HG02938 (cell line): ENCODE measurements around the gene SRSF9.

Source experiments
- ATAC-seq: cut with Tn5 transposase; IDR thresholded peaks from one replicate; pipeline ENCODE4 v1.9.1; 2021; ENCODE audit warnings: mild to moderate bottlenecking, moderate library complexity; ENCODE audit not compliant: unreplicated experiment

SRSF9 gene

GRCh38 chr12:120483621-120484020 lies 14.1 kb upstream of the SRSF9 start:
- ATAC-seq, result no peak

- ATAC-seq, result no peak
Measured at GRCh38 chr12:120481022-120481767, 11.6 kb upstream of the SRSF9 start.

- ATAC-seq, result no peak
Measured at GRCh38 chr12:120480211-120480610, 10.7 kb upstream of the SRSF9 start.

- no peak for ATAC-seq
Measured at GRCh38 chr12:120479458-120479857, 9.9 kb upstream of the SRSF9 start.

- ATAC-seq, result no peak
Measured at GRCh38 chr12:120475643-120476042, 6.1 kb upstream of the SRSF9 start.

- ATAC-seq, result no peak
Measured at GRCh38 chr12:120474616-120474960, 5.0 kb upstream of the SRSF9 start.

GRCh38 chr12:120473807-120474615 lies 4.5 kb upstream of the SRSF9 start:
- ATAC-seq, result no peak

- no peak for ATAC-seq
Measured at GRCh38 chr12:120472521-120472920, 3.0 kb upstream of the SRSF9 start.

GRCh38 chr12:120470150-120470784 lies 719 bp upstream of the SRSF9 start:
- ATAC-seq, result peak; percentile 28

GRCh38 chr12:120468821-120469449 lies 613 bp downstream of the SRSF9 start:
- ATAC-seq, result peak; percentile 31

- ATAC-seq, result no peak
Measured at GRCh38 chr12:120468325-120468820, 1.2 kb downstream of the SRSF9 start.

- ATAC-seq, result no peak
Measured at GRCh38 chr12:120467439-120467838, 2.1 kb downstream of the SRSF9 start.

GRCh38 chr12:120466560-120467315 lies 2.8 kb downstream of the SRSF9 start:
- ATAC-seq, result no peak

- ATAC-seq, result no peak
Measured at GRCh38 chr12:120465756-120466155, 3.8 kb downstream of the SRSF9 start.

- ATAC-seq, result no peak
Measured at GRCh38 chr12:120463712-120464111, 5.8 kb downstream of the SRSF9 start.

- no peak for ATAC-seq
Measured at GRCh38 chr12:120462099-120462640, 7.4 kb downstream of the SRSF9 start.

GRCh38 chr12:120460157-120460556 lies 9.4 kb downstream of the SRSF9 start:
- ATAC-seq, result no peak

- no peak for ATAC-seq
Measured at GRCh38 chr12:120457133-120457532, 12.4 kb downstream of the SRSF9 start.

- ATAC-seq, result no peak
Measured at GRCh38 chr12:120455302-120455701, 14.2 kb downstream of the SRSF9 start.

- ATAC-seq, result no peak
Measured at GRCh38 chr12:120453977-120454376, 15.6 kb downstream of the SRSF9 start.
